HepG2 (cell line): ENCODE measurements around the gene CNOT8. TPM values are rescaled to one million over a fixed set of nuclear protein-coding genes. Genes with fewer than 3 reads are reported as not detected.
"Not testable (repeated sequence)": the region's sequence is repeated elsewhere in the genome, so short reads cannot be mapped to it uniquely, and the experiment has no call there.

Experiments used
- ATAC-seq: fragments of 200-7000 bp; cut with Tn5 transposase; 3 replicates; pipeline ENCODE4 v1.9.1; 2020; ENCODE audit warnings: mild to moderate bottlenecking, moderate library complexity
- BruUV-seq: library from RNA; stranded (reverse); fragments of 400-500 nt; replicated peaks from 2 replicates; lab custom pipeline; 2021; lab: Mats Ljungman, UMichigan
- CTCF ChIA-PET: fragments of 300-600 bp; formaldehyde crosslinking; extraction: SDS; loops from one replicate; lab custom pipeline; 2021; ENCODE audit warnings: low total read pairs, inconsistent platforms, low intra/inter-chr PET ratio; lab: Yijun Ruan, JAX
- POLR2A ChIA-PET: fragments of 350-600 bp; sonication (Branson Sonifier 250); formaldehyde crosslinking; loops from one replicate; lab custom pipeline; 2020; ENCODE audit warnings: antibody characterized with exemption, inconsistent platforms; lab: Yijun Ruan, JAX
- DNase-seq: peaks from one replicate; pipeline ENCODE4 v3.0.0-alpha.2; 2015; ENCODE audit warnings: low spot score
- FAIRE-seq: peaks from 3 replicates; lab custom pipeline; 2011; peaks lifted over from hg19 to GRCh38; lab: Jason Lieb, UNC
- H2AFZ ChIP-seq: one replicate; pipeline ENCODE4 v1.6.1; 2011; ENCODE audit warnings: low read length, inconsistent platforms
- H3K27ac ChIP-seq: fragments of 300-600 bp; 3 replicates; pipeline ENCODE4 v1.8.0; 2011; ENCODE audit warnings: mixed run types, mild to moderate bottlenecking, mixed read lengths, low read length, inconsistent platforms; ENCODE audit not compliant: insufficient read depth; ENCODE audit errors: extremely low read length
- H3K27me3 ChIP-seq, 2 experiments: fragments of 200-600 bp in 1 of 2; 2 replicates in 1 of 2; 3 replicates in 1 of 2; pipeline versions ENCODE4 v1.6.0 to v1.8.0; 2011; ENCODE audit warnings: low read length in 2 of 2, mild to moderate bottlenecking in 2 of 2, moderate library complexity in 2 of 2, inconsistent platforms in 1 of 2; ENCODE audit not compliant: insufficient read depth in 2 of 2, control insufficient read depth in 1 of 2
- H3K36me3 ChIP-seq, 2 experiments: fragments of 200-600 bp in 1 of 2; replicated peaks in 1 of 2; 2 replicates in 1 of 2; 3 replicates in 1 of 2; pipeline versions ENCODE4 v1.5.1 to v1.8.0; 2011; ENCODE audit warnings: low read length in 2 of 2, inconsistent platforms in 1 of 2; ENCODE audit not compliant: insufficient read depth in 2 of 2, control insufficient read depth in 1 of 2
- H3K4me1 ChIP-seq: 2 replicates; pipeline ENCODE4 v1.5.1; 2012; ENCODE audit warnings: low read length, inconsistent platforms; ENCODE audit not compliant: insufficient read depth
- H3K4me2 ChIP-seq: 2 replicates; pipeline ENCODE4 v1.6.0; 2011; ENCODE audit warnings: low read depth, low read length, inconsistent platforms
- H3K4me3 ChIP-seq, 3 experiments: fragments of 200-600 bp in 1 of 3; sonication (generic), shearing (Covaris generic) in 1 of 3; replicated peaks in 1 of 3; 2 replicates each; pipeline ENCODE4 v1.5.1; 2011 to 2016; ENCODE audit warnings: low read length in 3 of 3, inconsistent platforms in 2 of 3, low read depth in 2 of 3, mild to moderate bottlenecking in 2 of 3, control low read depth in 1 of 3, mixed read lengths in 1 of 3; ENCODE audit not compliant: insufficient read depth in 1 of 3
- H3K79me2 ChIP-seq: one replicate; pipeline ENCODE4 v1.6.1; 2011; ENCODE audit warnings: low read length, inconsistent platforms; ENCODE audit not compliant: insufficient read depth
- H3K9ac ChIP-seq: 2 replicates; pipeline ENCODE4 v1.6.0; 2011; ENCODE audit warnings: mild to moderate bottlenecking, low read depth, low read length, inconsistent platforms; ENCODE audit not compliant: insufficient read depth
- H3K9me3 ChIP-seq: 2 replicates; pipeline ENCODE4 v1.5.1; 2012; ENCODE audit warnings: mild to moderate bottlenecking, low read length
- H4K20me1 ChIP-seq: 2 replicates; pipeline ENCODE4 v1.6.0; 2011; ENCODE audit warnings: inconsistent platforms, mild to moderate bottlenecking, low read length, moderate library complexity; ENCODE audit not compliant: insufficient read depth
- CEBPB ChIP-seq: IDR thresholded peaks from 2 replicates; pipeline ENCODE4 v1.6.1; 2011; ENCODE audit warnings: low read depth, low read length, improper control_type of control experiment, borderline replicate concordance
- IRX3 ChIP-seq: sonication (generic); formaldehyde crosslinking; IDR thresholded peaks from 2 replicates; pipeline ENCODE4 v1.8.1; 2023; ENCODE audit warnings: mild to moderate bottlenecking, low read depth, missing genetic modification reagents, borderline replicate concordance
- NFYB ChIP-seq: sonication (generic); formaldehyde crosslinking; IDR thresholded peaks from 2 replicates; pipeline ENCODE4 v1.4.0; 2020; ENCODE audit warnings: missing genetic modification reagents
- POLR2A ChIP-seq, 2 experiments: IDR thresholded peaks; 2 replicates each; pipeline ENCODE4 v1.6.1; 2011; ENCODE audit warnings: low read depth in 2 of 2, low read length in 2 of 2, mild to moderate bottlenecking in 1 of 2, moderate library complexity in 1 of 2; ENCODE audit not compliant: insufficient read depth in 1 of 2
- SAFB2 ChIP-seq: sonication (generic); formaldehyde crosslinking; IDR thresholded peaks from 2 replicates; pipeline ENCODE4 v1.5.1; 2020; ENCODE audit warnings: missing genetic modification reagents, low read depth, mild to moderate bottlenecking, borderline replicate concordance
- TMF1 ChIP-seq: sonication (generic); formaldehyde crosslinking; IDR thresholded peaks from 2 replicates; pipeline ENCODE4 v1.8.1; 2022; ENCODE audit warnings: low read depth, missing genetic modification reagents
- ZKSCAN8 ChIP-seq: IDR thresholded peaks from 2 replicates; pipeline ENCODE4 v1.6.1; 2016; ENCODE audit warnings: borderline replicate concordance, missing genetic modification reagents, missing compliant biosample characterization
- ZNF713 ChIP-seq: sonication (generic); formaldehyde crosslinking; IDR thresholded peaks from 2 replicates; pipeline ENCODE4 v1.4.0; 2020; ENCODE audit warnings: mild to moderate bottlenecking, missing genetic modification reagents
- ZNF724P ChIP-seq: sonication (generic); formaldehyde crosslinking; IDR thresholded peaks from 2 replicates; pipeline ENCODE4 v1.8.0; 2022; ENCODE audit warnings: missing genetic modification reagents, borderline replicate concordance
- WGBS: methylation state at CpG from one replicate; pipeline ENCODE4 v1.1.6; 2017; ENCODE audit warnings: low lambda C conversion rate; 5-methylcytosine and 5-hydroxymethylcytosine counted together
- in situ Hi-C: cut with HindIII; loops from 2 replicates; pipeline ENCODE4 v1.10.0; 2017; ENCODE audit warnings: low pct_unique_long_range_greater_than_20kb; ENCODE audit not compliant: extremely low pct_ligation_motif_present
- intact Hi-C: fragments of 100-400 bp; cut with micrococcal nuclease; formaldehyde crosslinking; loops from one replicate; pipeline ENCODE4 v1.10.0; 2022; ENCODE audit not compliant: unreplicated experiment
- polyA plus RNA-seq, 8 experiments: library from polyadenylated mRNA; depleted of rRNA in 3 of 8; stranded (reverse) in 7 of 8; unstranded in 1 of 8; fragments of >200 nt; fragmentation: Illumina TruSeq in 4 of 8; extraction: Trizol in 4 of 8; gene quantifications; 2 replicates each; pipeline versions ENCODE4 v1.2.1 to v1.2.3, GENCODE V29; 2011 to 2016; ENCODE audit warnings: low read depth in 4 of 8, missing spikeins in 1 of 8, mixed read lengths in 1 of 8; ENCODE audit not compliant: insufficient read depth in 1 of 8
- total RNA-seq, 5 experiments: library from RNA; depleted of rRNA; stranded (reverse); fragments of >200 nt; fragmentation: Illumina TruSeq; extraction: Trizol; gene quantifications; 2 replicates each; pipeline ENCODE4 v1.2.3, GENCODE V29; 2016; ENCODE audit warnings: low read depth in 1 of 5
- TF ChIP-seq, protein P1 (sequence below): sonication (generic); formaldehyde crosslinking; IDR thresholded peaks from 2 replicates; pipeline ENCODE4 v1.8.1; 2022; ENCODE audit warnings: mild to moderate bottlenecking, missing genetic modification reagents
- TF ChIP-seq, protein P2 (sequence below): fragments of 450-650 bp; IDR thresholded peaks from 2 replicates; pipeline ENCODE4 v1.6.1; 2017; ENCODE audit warnings: mild to moderate bottlenecking
- TF ChIP-seq, protein P3 (sequence below): sonication (generic); formaldehyde crosslinking; IDR thresholded peaks from 2 replicates; pipeline ENCODE4 v1.5.1; 2020; ENCODE audit warnings: missing genetic modification reagents, mild to moderate bottlenecking, borderline replicate concordance

CNOT8 gene
- total and polyA plus RNA-seq, 2 of the 13 experiments (the other 11 are each of a cell fraction or from before 2014, with no cell fraction given), result 37.1 to 74.9 TPM

DNA sequence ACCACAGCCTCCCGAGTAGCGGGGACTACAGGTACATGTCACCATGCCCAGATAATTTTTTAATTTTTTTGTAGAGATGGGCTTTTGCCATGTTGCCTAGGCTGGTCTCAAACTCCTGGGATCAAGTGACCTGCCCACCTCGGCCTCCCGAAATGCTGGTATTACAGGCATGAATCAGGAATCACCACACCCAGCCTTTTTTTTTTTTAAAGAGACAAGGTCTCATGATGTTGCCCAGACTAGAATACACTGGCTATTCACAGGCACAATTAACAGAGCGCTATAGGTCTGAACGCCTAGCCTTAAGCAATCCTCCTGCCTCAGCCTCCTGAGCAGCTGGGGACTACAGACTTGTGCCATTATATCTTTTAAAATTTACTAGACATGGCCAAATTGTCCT is 43.5 kb downstream of the CNOT8 start (continued):
- no peak for TF ChIP-seq ZNF724P
- TF ChIP-seq, protein P1, sequence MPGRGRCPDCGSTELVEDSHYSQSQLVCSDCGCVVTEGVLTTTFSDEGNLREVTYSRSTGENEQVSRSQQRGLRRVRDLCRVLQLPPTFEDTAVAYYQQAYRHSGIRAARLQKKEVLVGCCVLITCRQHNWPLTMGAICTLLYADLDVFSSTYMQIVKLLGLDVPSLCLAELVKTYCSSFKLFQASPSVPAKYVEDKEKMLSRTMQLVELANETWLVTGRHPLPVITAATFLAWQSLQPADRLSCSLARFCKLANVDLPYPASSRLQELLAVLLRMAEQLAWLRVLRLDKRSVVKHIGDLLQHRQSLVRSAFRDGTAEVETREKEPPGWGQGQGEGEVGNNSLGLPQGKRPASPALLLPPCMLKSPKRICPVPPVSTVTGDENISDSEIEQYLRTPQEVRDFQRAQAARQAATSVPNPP, result no peak
- no peak for TF ChIP-seq IRX3 (CRISPR knock-in tag)
- TF ChIP-seq POLR2A (IDR thresholded peaks at IDR 0.05; ENCODE audit: insufficient read depth in 1 of 2, low read depth in 2 of 2, low read length in 2 of 2), result no peak
- TF ChIP-seq NFYB (CRISPR knock-in tag), result no peak
- no peak for TF ChIP-seq SAFB2 (CRISPR knock-in tag)

DNA sequence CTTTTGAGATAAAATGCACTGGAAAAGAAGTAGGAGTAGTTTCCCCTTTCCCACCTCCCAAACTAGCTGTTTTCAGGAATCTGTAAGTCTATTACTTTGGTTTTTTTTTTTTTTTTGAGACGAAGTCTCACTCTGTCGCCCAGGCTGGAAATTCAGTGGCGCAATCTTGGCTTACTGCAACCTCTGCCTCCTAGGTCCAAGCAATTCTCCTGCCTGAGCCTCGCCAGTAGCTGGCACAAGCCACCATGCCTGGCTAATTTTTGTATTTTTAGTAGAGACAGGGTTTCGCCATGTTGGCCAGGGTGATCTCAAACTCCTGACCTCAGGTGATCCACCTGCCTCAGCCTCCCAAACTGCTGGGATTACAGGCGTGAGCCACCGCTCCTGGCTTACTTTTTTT is 47.2 kb downstream of the CNOT8 start:
- H3K9me3 ChIP-seq, intact Hi-C loops, H3K9ac ChIP-seq, H3K4me3 ChIP-seq, ATAC-seq, H3K4me1 ChIP-seq, FAIRE-seq, H2AFZ ChIP-seq, BruUV-seq, H3K79me2 ChIP-seq, POLR2A ChIA-PET, H3K4me2 ChIP-seq, DNase-seq, in situ Hi-C loops, H3K27me3 ChIP-seq, H4K20me1 ChIP-seq, CTCF ChIA-PET, H3K27ac ChIP-seq: not testable (repeated sequence)
- H3K36me3 ChIP-seq, result peaks cover 26 to 81% of the 10 kb centered on the region in 2 experiments
- 99% methylated on average over 7 of the region's 7 CpGs for WGBS

DNA sequence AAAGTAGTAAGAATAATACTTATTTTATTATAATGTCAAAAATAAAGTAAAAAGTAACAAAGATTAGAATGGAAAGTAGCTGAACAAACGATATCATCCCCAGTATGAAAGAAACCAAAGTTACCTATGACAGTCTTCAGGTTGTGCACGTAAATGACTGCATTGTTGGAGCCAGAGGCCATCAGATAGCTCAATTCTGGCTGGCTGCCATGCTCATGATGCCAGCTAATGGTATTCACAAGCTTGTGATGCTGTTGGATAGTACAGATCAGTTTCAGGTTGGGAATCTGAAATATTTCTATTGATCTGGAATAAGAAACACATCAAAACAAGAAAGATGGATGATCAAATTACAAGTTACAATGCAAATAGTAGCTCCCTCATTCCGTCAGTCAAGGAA is 58.4 kb downstream of the CNOT8 start:
- WGBS, result 90% methylated on average over 3 of the region's 3 CpGs
- no peak for ATAC-seq
- TF ChIP-seq CEBPB, result no peak
- TF ChIP-seq ZNF713 (CRISPR knock-in tag), result no peak
- TF ChIP-seq, protein P2, sequence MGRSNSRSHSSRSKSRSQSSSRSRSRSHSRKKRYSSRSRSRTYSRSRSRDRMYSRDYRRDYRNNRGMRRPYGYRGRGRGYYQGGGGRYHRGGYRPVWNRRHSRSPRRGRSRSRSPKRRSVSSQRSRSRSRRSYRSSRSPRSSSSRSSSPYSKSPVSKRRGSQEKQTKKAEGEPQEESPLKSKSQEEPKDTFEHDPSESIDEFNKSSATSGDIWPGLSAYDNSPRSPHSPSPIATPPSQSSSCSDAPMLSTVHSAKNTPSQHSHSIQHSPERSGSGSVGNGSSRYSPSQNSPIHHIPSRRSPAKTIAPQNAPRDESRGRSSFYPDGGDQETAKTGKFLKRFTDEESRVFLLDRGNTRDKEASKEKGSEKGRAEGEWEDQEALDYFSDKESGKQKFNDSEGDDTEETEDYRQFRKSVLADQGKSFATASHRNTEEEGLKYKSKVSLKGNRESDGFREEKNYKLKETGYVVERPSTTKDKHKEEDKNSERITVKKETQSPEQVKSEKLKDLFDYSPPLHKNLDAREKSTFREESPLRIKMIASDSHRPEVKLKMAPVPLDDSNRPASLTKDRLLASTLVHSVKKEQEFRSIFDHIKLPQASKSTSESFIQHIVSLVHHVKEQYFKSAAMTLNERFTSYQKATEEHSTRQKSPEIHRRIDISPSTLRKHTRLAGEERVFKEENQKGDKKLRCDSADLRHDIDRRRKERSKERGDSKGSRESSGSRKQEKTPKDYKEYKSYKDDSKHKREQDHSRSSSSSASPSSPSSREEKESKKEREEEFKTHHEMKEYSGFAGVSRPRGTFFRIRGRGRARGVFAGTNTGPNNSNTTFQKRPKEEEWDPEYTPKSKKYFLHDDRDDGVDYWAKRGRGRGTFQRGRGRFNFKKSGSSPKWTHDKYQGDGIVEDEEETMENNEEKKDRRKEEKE, result no peak
- no peak for TF ChIP-seq TMF1 (CRISPR knock-in tag)
- TF ChIP-seq, protein P3, sequence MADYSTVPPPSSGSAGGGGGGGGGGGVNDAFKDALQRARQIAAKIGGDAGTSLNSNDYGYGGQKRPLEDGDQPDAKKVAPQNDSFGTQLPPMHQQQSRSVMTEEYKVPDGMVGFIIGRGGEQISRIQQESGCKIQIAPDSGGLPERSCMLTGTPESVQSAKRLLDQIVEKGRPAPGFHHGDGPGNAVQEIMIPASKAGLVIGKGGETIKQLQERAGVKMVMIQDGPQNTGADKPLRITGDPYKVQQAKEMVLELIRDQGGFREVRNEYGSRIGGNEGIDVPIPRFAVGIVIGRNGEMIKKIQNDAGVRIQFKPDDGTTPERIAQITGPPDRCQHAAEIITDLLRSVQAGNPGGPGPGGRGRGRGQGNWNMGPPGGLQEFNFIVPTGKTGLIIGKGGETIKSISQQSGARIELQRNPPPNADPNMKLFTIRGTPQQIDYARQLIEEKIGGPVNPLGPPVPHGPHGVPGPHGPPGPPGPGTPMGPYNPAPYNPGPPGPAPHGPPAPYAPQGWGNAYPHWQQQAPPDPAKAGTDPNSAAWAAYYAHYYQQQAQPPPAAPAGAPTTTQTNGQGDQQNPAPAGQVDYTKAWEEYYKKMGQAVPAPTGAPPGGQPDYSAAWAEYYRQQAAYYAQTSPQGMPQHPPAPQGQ (CRISPR knock-in tag), result no peak
- no peak for TF ChIP-seq ZKSCAN8 (CRISPR knock-in tag)

More for the DNA sequence above, 58.4 kb downstream of the CNOT8 start:
- Histone ChIP-seq H4K20me1 (no peaks in the 10 kb centered on the region), H3K9ac (no peak overlapping the region), H3K36me3 (peaks cover 15 to 69% of the 10 kb centered on the region in 2 experiments), H3K27me3 (no peaks in the 10 kb centered on the region), H3K79me2 (no peaks in the 10 kb centered on the region), H3K4me2 (no peak overlapping the region), H3K9me3 (no peaks in the 10 kb centered on the region), H2AFZ (no peak overlapping the region), H3K4me1 (no peaks in the 10 kb centered on the region), H3K4me3 (no peak overlapping the region), H3K27ac (no peak overlapping the region)
- in situ Hi-C loops, result no loop called here
- intact Hi-C loops, result no loop called here
- POLR2A ChIA-PET, result no interaction called here
- DNase-seq (no peak), FAIRE-seq (no peak)
- BruUV-seq, result no TSS peak
- CTCF ChIA-PET, result no interaction called here
